SK-N-SH (cell line): ENCODE results near the gene ZC3H10. TPM values are rescaled to one million over a fixed set of nuclear protein-coding genes. Genes with fewer than 3 reads are reported as not detected.

ENCODE experiments used
- CTCF ChIA-PET: fragments of 300-600, 350-600 bp; formaldehyde crosslinking; extraction: SDS; loops from one replicate; lab custom pipeline; 2021; lab: Yijun Ruan, JAX
- POLR2A ChIA-PET: fragments of 350-600 bp; sonication (Branson Sonifier 250); formaldehyde crosslinking; extraction: SDS; loops from one replicate; lab custom pipeline; 2020; ENCODE audit warnings: antibody characterized with exemption, inconsistent platforms; lab: Yijun Ruan, JAX
- DNase-seq: peaks from one replicate; pipeline ENCODE4 v3.0.0; 2012
- H2AFZ ChIP-seq: fragments of 200-600 bp; sonication (generic); 2 replicates; pipeline ENCODE4 v1.8.1; 2016; ENCODE audit warnings: antibody characterized with exemption, mild to moderate bottlenecking, low read depth
- H3F3A ChIP-seq: fragments of 200-600 bp; sonication (generic); replicated peaks from 2 replicates; pipeline ENCODE3; 2016; ENCODE audit warnings: antibody characterized with exemption, mild to moderate bottlenecking; ENCODE audit not compliant: insufficient read depth
- H3K27ac ChIP-seq, 2 experiments: fragments of 200-500 bp in 1 of 2; fragments of 200-600 bp in 1 of 2; sonication (Bioruptor generic) in 1 of 2; sonication (generic), shearing (Covaris generic) in 1 of 2; 2 replicates each; pipeline versions ENCODE4 v1.5.1 to v1.6.1; 2014 to 2016; ENCODE audit warnings: low read depth in 2 of 2, inconsistent platforms in 1 of 2, low read length in 1 of 2, mild to moderate bottlenecking in 1 of 2, mixed read lengths in 1 of 2
- H3K27me3 ChIP-seq: fragments of 200-600 bp; sonication (generic), shearing (Covaris generic); 2 replicates; pipeline ENCODE4 v1.6.1; 2016; ENCODE audit warnings: mixed run types; ENCODE audit not compliant: insufficient read depth
- H3K36me3 ChIP-seq, 2 experiments: fragments of 200-500 bp in 1 of 2; fragments of 200-600 bp in 1 of 2; sonication (Bioruptor generic) in 1 of 2; sonication (generic) in 1 of 2; replicated peaks in 1 of 2; 2 replicates each; pipeline versions ENCODE3 to v1.5.1; 2014 to 2016; ENCODE audit warnings: low read length in 1 of 2, mild to moderate bottlenecking in 1 of 2; ENCODE audit not compliant: insufficient read depth in 2 of 2, control insufficient read depth in 1 of 2
- H3K4me1 ChIP-seq, 2 experiments: fragments of 200-500 bp in 1 of 2; fragments of 200-600 bp in 1 of 2; sonication (Bioruptor generic) in 1 of 2; sonication (generic), shearing (Covaris generic) in 1 of 2; 2 replicates each; pipeline versions ENCODE4 v1.5.1 to v1.6.1; 2014 to 2016; ENCODE audit warnings: low read depth in 1 of 2, low read length in 1 of 2, mixed run types in 1 of 2; ENCODE audit not compliant: insufficient read depth in 2 of 2, control insufficient read depth in 1 of 2
- H3K4me2 ChIP-seq: fragments of 200-600 bp; sonication (generic), shearing (Covaris generic); 2 replicates; pipeline ENCODE4 v1.6.1; 2017; ENCODE audit warnings: mixed run types
- H3K4me3 ChIP-seq, 2 experiments: fragments of 200-500 bp in 1 of 2; fragments of 200-600 bp in 1 of 2; sonication (Bioruptor generic) in 1 of 2; sonication (generic), shearing (Covaris generic) in 1 of 2; 2 replicates each; pipeline versions ENCODE4 v1.5.1 to v1.8.1; 2014 to 2016; ENCODE audit warnings: low read depth in 2 of 2, inconsistent platforms in 1 of 2, low read length in 1 of 2, mild to moderate bottlenecking in 1 of 2, mixed read lengths in 1 of 2, moderate library complexity in 1 of 2
- H3K79me2 ChIP-seq: fragments of 200-600 bp; sonication (generic); 2 replicates; pipeline ENCODE4 v1.8.1; 2017; ENCODE audit warnings: mild to moderate bottlenecking; ENCODE audit not compliant: insufficient read depth
- H3K9ac ChIP-seq: fragments of 200-600 bp; sonication (generic); 2 replicates; pipeline ENCODE4 v1.6.1; 2017; ENCODE audit warnings: mixed run types
- H3K9me2 ChIP-seq: fragments of 200-600 bp; sonication (generic); 2 replicates; pipeline ENCODE4 v1.6.1; 2017; ENCODE audit warnings: mixed run types
- H3K9me3 ChIP-seq: fragments of 200-600 bp; sonication (generic); 2 replicates; pipeline ENCODE4 v1.6.1; 2017; ENCODE audit warnings: mixed run types, mild to moderate bottlenecking, moderate library complexity
- H4K20me1 ChIP-seq: fragments of 200-600 bp; sonication (generic); 2 replicates; pipeline ENCODE4 v1.6.1; 2017; ENCODE audit warnings: mild to moderate bottlenecking, mixed run types; ENCODE audit not compliant: insufficient read depth
- EP300 ChIP-seq, 2 experiments: IDR thresholded peaks; 2 replicates each; pipeline versions ENCODE4 v1.4.0 to v1.6.1; 2012; ENCODE audit warnings: borderline replicate concordance in 1 of 2, low read depth in 1 of 2, low read length in 1 of 2
- GATA2 ChIP-seq: sonication (generic); formaldehyde crosslinking; IDR thresholded peaks from 2 replicates; pipeline ENCODE4 v1.5.0; 2020; ENCODE audit warnings: mild to moderate bottlenecking, missing genetic modification reagents
- JUND ChIP-seq: IDR thresholded peaks from 2 replicates; pipeline ENCODE4 v1.4.0; 2012
- NFIC ChIP-seq: IDR thresholded peaks from 2 replicates; pipeline ENCODE4 v1.4.0; 2012; ENCODE audit warnings: borderline replicate concordance
- NRF1 ChIP-seq: IDR thresholded peaks from 2 replicates; pipeline ENCODE4 v1.6.1; 2012; ENCODE audit warnings: low read depth, mild to moderate bottlenecking, low read length
- POLR2AphosphoS5 ChIP-seq: IDR thresholded peaks from 2 replicates; pipeline ENCODE4 v1.6.1; 2012; ENCODE audit warnings: low read depth, low read length
- RCOR1 ChIP-seq: fragments of 150-350 bp; IDR thresholded peaks from 2 replicates; pipeline ENCODE4 v1.6.1; 2017; ENCODE audit warnings: antibody characterized with exemption, low read length
- RXRA ChIP-seq: IDR thresholded peaks from 2 replicates; pipeline ENCODE4 v1.4.0; 2012; ENCODE audit warnings: low read depth, mild to moderate bottlenecking, borderline replicate concordance
- SIN3A ChIP-seq: IDR thresholded peaks from 2 replicates; pipeline ENCODE4 v1.6.1; 2012; ENCODE audit warnings: low read depth, mild to moderate bottlenecking, low read length, moderate library complexity, borderline replicate concordance
- TAF1 ChIP-seq: IDR thresholded peaks from 2 replicates; pipeline ENCODE4 v1.6.1; 2012; ENCODE audit warnings: low read depth, mild to moderate bottlenecking, low read length, moderate library complexity, borderline replicate concordance
- USF1 ChIP-seq: IDR thresholded peaks from 2 replicates; pipeline ENCODE4 v1.4.0; 2012; ENCODE audit warnings: low read depth, borderline replicate concordance
- YY1 ChIP-seq: IDR thresholded peaks from 2 replicates; pipeline ENCODE4 v1.4.0; 2012; ENCODE audit warnings: low read depth, mild to moderate bottlenecking
- WGBS: methylation state at CpG from one replicate; pipeline ENCODE4 v1.1.6; 2017; ENCODE audit warnings: low lambda C conversion rate; 5-methylcytosine and 5-hydroxymethylcytosine counted together
- polyA plus RNA-seq, 3 experiments: library from polyadenylated mRNA; depleted of rRNA; stranded (reverse); fragments of >200 nt; gene quantifications; 2 replicates each; pipeline ENCODE4 v1.2.3, GENCODE V29; 2012
- TF ChIP-seq, protein P1 (sequence below): fragments of 150-350 bp; IDR thresholded peaks from 2 replicates; pipeline ENCODE4 v1.6.1; 2017; ENCODE audit warnings: antibody characterized with exemption, low read length, low read depth, borderline replicate concordance
- TF ChIP-seq, protein P2 (sequence below): fragments of 200-600 bp; sonication (generic); IDR thresholded peaks from 2 replicates; pipeline ENCODE4 v1.6.1; 2017; ENCODE audit warnings: antibody characterized with exemption, mild to moderate bottlenecking, moderate library complexity

ZC3H10 gene
- polyA plus RNA-seq, 1 of the 3 experiments (the other 2 are of a cell fraction): 2.0 TPM

DNA sequence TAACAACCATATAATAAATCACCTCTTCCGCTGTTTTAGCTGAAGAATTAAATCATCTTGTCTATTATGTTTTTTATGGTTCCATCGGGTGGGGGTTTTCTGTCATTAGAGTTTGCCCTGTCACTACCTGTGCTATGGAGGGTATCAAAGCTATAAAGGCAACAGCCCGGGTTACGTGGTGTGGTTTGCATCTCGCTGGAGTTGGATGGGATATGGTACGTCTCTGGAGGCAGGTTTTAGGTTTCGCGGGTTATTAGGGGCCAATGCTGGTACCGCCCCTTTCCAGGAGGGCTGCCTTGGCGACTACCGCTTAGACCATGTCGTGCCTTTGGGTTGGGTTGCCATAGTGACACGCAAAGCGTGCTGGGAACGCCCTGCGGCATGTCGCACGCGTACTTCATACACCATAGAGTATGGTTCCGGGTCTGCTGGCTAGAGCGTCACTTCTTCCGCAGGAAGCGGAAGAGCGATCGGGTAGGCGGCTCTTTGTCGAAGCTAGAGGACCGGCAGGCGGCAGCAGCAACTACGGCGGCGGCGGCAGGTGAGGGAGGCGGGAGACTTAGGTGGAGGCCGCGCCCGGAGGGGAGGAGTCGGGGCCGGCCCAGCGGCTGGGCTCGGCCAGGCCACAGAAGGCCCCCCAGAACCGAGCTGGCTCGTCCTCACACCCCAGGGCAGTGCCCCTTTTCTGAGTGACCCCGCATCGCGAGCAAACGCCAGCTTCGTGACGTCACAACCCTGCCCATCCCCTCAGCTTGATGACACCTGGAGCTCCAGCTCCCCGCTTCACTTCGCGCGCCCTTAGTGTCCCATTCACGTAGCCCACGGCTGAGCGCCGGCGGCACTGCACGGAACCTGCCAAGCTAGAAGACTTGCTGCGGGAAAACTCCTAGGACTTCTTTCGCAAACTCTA is at the start of gene ZC3H10 (continued):
- peak; percentile 99 for TF ChIP-seq POLR2AphosphoS5
- TF ChIP-seq, protein P1, sequence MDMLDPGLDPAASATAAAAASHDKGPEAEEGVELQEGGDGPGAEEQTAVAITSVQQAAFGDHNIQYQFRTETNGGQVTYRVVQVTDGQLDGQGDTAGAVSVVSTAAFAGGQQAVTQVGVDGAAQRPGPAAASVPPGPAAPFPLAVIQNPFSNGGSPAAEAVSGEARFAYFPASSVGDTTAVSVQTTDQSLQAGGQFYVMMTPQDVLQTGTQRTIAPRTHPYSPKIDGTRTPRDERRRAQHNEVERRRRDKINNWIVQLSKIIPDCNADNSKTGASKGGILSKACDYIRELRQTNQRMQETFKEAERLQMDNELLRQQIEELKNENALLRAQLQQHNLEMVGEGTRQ: no peak; the same call in 1 of the 2 replicates
- no peak for TF ChIP-seq GATA2 (CRISPR knock-in tag)
- TF ChIP-seq NRF1: no peak
- peak; percentile 58; the same call in 1 of the 2 replicates for TF ChIP-seq YY1
- TF ChIP-seq EP300 (IDR thresholded peaks at IDR 0.05; ENCODE audit: borderline replicate concordance in 1 of 2, low read depth in 1 of 2, low read length in 1 of 2): peak in 1 of 2 experiments; percentile 51; a peak in 2 of 4 replicates
- peak; percentile 74 for TF ChIP-seq JUND
- TF ChIP-seq RCOR1: peak; percentile 48
- TF ChIP-seq, protein P2, sequence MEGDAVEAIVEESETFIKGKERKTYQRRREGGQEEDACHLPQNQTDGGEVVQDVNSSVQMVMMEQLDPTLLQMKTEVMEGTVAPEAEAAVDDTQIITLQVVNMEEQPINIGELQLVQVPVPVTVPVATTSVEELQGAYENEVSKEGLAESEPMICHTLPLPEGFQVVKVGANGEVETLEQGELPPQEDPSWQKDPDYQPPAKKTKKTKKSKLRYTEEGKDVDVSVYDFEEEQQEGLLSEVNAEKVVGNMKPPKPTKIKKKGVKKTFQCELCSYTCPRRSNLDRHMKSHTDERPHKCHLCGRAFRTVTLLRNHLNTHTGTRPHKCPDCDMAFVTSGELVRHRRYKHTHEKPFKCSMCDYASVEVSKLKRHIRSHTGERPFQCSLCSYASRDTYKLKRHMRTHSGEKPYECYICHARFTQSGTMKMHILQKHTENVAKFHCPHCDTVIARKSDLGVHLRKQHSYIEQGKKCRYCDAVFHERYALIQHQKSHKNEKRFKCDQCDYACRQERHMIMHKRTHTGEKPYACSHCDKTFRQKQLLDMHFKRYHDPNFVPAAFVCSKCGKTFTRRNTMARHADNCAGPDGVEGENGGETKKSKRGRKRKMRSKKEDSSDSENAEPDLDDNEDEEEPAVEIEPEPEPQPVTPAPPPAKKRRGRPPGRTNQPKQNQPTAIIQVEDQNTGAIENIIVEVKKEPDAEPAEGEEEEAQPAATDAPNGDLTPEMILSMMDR: peak; percentile 51
- TF ChIP-seq NFIC: peak; percentile 51; the same call in 1 of the 2 replicates
- TF ChIP-seq SIN3A: peak; percentile 100
- no peak for TF ChIP-seq USF1

DNA sequence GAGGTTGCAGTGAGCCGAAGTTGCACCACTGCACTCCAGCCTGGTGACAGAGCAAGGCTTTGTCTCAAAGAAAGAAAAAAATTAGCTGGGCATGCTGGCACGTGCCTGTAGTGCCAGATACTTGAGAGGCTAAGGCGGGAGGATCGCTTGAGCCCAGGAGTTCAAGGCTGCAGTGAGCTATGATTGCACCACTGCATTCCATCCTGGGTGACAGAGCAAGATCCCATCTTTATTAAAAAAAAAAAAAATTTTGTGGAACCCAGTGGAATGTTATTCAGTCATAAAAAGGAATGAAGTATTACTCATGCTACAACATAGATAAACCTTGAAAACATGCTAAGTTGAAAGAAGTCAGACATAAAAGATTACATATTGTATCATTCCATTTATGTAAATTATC is 46.4 kb upstream of the ZC3H10 start:
- H3K27me3 ChIP-seq: no peaks in the 10 kb centered on the region
- no peak for TF ChIP-seq TAF1
- no peak for TF ChIP-seq USF1
- TF ChIP-seq RXRA: no peak
- TF ChIP-seq NRF1: no peak
- TF ChIP-seq, all 33 proteins: peak for 0
- no peak overlapping the region for H3K4me3 ChIP-seq
- no peak overlapping the region for H2AFZ ChIP-seq
- no peaks in the 10 kb centered on the region for H3K4me1 ChIP-seq
- no peaks in the 10 kb centered on the region for H3K36me3 ChIP-seq
- H3K9me2 ChIP-seq: no peaks in the 10 kb centered on the region
- H3K79me2 ChIP-seq: no peaks in the 10 kb centered on the region
- 74% methylated on average over 4 of the region's 4 CpGs for WGBS
- H3K9me3 ChIP-seq: no peaks in the 10 kb centered on the region
- H3F3A ChIP-seq: no peaks in the 10 kb centered on the region
- no peaks in the 10 kb centered on the region for H4K20me1 ChIP-seq
- POLR2A ChIA-PET: no interaction called here
- H3K27ac ChIP-seq: no peak overlapping the region; a peak in 1 of 4 replicates
- no peak for DNase-seq
- H3K9ac ChIP-seq: no peak overlapping the region
- CTCF ChIA-PET: interaction anchor here (2.3 kb wide), 1 partner anchor 25 kb away, joined by 8 read pairs; no protein-coding TSS in a partner anchor
- H3K4me2 ChIP-seq: no peak overlapping the region
